ENCODE results near the gene DRD2. TPM values are rescaled to one million over a fixed set of nuclear protein-coding genes. Genes with fewer than 3 reads are reported as not detected.

Gene DRD2
- total RNA-seq, 1 donor from 2014 or later: 7.5 TPM

DNA sequence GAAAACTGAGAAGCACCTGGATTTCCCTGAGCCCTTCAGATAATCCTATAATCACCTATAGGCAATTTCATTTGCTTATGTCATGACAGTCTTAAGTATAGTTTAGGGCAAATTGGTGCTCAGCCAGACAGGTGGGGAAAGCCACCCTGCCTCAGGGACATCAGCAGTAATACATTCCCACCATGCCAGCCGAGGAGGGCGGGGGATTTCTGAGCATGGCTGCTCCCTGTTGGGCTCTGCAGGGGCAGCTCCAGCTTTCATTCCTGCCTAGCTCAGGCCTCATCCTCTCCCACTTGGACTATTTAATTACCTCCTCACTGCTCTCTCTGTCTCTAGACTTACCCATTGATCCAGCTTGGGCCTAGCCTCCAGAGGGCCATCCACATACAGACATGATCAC lies 9.0 kb upstream of the DRD2 start:
- Mint-ChIP-seq H3K4me3 (no peak overlapping the region), H3K36me3 (no peaks in the 10 kb centered on the region), H3K4me1 (no peaks in the 10 kb centered on the region), H3K27ac (no peak overlapping the region), H3K27me3 (ENCODE audit: low read depth) (peaks cover 52% of the 10 kb centered on the region), H3K9me3 (no peaks in the 10 kb centered on the region)
- TF ChIP-seq, protein P1, sequence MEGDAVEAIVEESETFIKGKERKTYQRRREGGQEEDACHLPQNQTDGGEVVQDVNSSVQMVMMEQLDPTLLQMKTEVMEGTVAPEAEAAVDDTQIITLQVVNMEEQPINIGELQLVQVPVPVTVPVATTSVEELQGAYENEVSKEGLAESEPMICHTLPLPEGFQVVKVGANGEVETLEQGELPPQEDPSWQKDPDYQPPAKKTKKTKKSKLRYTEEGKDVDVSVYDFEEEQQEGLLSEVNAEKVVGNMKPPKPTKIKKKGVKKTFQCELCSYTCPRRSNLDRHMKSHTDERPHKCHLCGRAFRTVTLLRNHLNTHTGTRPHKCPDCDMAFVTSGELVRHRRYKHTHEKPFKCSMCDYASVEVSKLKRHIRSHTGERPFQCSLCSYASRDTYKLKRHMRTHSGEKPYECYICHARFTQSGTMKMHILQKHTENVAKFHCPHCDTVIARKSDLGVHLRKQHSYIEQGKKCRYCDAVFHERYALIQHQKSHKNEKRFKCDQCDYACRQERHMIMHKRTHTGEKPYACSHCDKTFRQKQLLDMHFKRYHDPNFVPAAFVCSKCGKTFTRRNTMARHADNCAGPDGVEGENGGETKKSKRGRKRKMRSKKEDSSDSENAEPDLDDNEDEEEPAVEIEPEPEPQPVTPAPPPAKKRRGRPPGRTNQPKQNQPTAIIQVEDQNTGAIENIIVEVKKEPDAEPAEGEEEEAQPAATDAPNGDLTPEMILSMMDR (IDR thresholded peaks at IDR 0.05; ENCODE audit: unreplicated experiment): no peak
- no peak for DNase-seq (ENCODE audit: low spot score in 2 of 2, unreplicated experiment in 2 of 2)

DNA sequence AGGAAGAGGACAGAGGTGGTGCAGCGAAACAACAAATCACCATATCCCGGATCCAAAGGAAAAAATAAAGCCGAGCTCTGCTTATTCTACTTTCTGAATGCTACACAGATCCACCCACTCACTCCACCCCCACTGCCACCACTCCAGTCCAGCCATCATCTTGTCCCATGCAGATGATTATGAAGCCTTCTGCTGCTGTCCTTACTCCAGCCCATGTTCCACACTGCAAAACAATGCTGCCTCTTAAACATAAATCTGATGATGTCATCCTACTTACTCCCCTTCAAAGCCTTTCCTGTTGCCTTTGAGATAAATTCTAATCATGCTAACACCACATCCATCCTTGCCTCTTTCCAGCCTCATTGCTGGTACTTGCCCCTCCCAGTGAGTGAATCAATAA lies 6.5 kb upstream of the DRD2 start:
- Mint-ChIP-seq H3K27ac (no peak overlapping the region), H3K9me3 (no peaks in the 10 kb centered on the region), H3K4me3 (no peak overlapping the region), H3K27me3 (ENCODE audit: low read depth) (peaks cover 78% of the 10 kb centered on the region), H3K36me3 (no peaks in the 10 kb centered on the region), H3K4me1 (no peaks in the 10 kb centered on the region)
- DNase-seq (ENCODE audit: low spot score in 2 of 2, unreplicated experiment in 2 of 2): no peak
- TF ChIP-seq, protein P1 (IDR thresholded peaks at IDR 0.05; ENCODE audit: unreplicated experiment): no peak

DNA sequence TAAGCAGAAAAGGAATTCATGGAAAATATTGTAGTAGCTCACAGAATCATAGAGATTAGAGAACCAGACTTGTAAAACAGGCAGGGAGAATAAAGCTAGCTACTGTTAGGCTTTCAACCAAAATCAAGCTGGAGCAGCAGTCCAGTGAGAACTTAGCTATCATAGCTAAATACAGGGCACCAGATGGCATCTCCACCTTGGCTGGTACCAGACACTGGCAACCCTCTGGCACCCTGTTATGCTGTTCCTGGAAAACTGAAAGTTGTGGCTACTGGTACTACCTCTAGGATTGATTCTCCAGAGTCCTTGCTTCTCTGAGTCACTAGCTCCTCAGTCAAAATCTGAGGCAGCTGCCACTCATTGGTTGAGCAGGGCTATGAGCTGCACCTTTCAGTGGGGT lies 6.0 kb upstream of the DRD2 start:
- Mint-ChIP-seq H3K9me3 (no peaks in the 10 kb centered on the region), H3K36me3 (no peaks in the 10 kb centered on the region), H3K4me3 (no peak overlapping the region), H3K4me1 (no peaks in the 10 kb centered on the region), H3K27me3 (ENCODE audit: low read depth) (peaks cover 82% of the 10 kb centered on the region), H3K27ac (no peak overlapping the region)
- DNase-seq (ENCODE audit: low spot score in 2 of 2, unreplicated experiment in 2 of 2): no peak
- TF ChIP-seq, protein P1 (IDR thresholded peaks at IDR 0.05; ENCODE audit: unreplicated experiment): no peak

DNA sequence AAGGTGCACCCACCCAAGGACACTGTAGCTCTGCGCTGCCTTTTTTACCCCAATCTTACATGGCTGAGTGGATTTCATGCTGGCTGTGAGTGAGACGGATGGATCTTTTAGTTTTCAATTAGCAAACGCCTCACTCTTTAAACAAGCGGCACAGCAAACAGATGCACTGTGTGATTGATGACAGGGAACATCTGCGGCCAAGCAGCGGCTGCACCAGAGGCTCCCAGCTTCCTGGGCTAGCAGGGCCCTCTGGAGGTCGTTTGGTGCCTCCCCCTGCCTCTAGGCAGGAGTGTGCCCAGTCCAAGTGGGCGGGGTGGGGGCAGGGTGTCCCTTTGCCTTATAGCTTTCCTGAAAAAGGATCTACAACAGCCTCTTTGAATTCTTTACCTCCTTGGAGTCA lies 2.1 kb upstream of the DRD2 start:
- H3K4me3 Mint-ChIP-seq: no peak overlapping the region
- peaks cover 91% of the 10 kb centered on the region for H3K27me3 Mint-ChIP-seq (ENCODE audit: low read depth)
- H3K4me1 Mint-ChIP-seq: peaks cover 9% of the 10 kb centered on the region
- H3K36me3 Mint-ChIP-seq: no peaks in the 10 kb centered on the region
- TF ChIP-seq, protein P1 (IDR thresholded peaks at IDR 0.05; ENCODE audit: unreplicated experiment): no peak
- H3K9me3 Mint-ChIP-seq: no peaks in the 10 kb centered on the region
- no peak for DNase-seq (ENCODE audit: low spot score in 2 of 2, unreplicated experiment in 2 of 2)
- no peak overlapping the region for H3K27ac Mint-ChIP-seq

DNA sequence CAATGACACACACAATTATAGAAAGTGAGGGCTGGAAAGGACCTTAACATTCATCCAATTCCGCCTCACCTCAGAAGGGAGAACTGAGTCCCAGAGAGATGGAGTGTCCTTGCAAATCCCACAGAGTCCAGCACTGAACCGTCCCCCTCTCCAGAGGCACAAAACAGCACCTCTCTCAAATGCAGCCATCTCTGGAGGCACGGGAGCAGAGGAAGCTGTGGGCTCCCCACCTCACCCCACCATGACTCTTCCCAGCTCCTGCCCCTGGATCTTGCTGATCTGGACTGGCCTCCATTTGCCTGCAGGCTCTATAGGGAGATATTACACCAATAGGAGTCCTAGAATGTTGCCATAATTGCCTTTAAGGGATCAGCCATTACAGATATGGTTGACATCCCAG lies 1.4 kb upstream of the DRD2 start:
- Mint-ChIP-seq H3K27ac (no peak overlapping the region), H3K36me3 (no peaks in the 10 kb centered on the region), H3K27me3 (ENCODE audit: low read depth) (peaks cover 91% of the 10 kb centered on the region), H3K9me3 (no peaks in the 10 kb centered on the region), H3K4me1 (peaks cover 9% of the 10 kb centered on the region), H3K4me3 (no peak overlapping the region)
- DNase-seq (ENCODE audit: low spot score in 2 of 2, unreplicated experiment in 2 of 2): no peak
- TF ChIP-seq, protein P1 (IDR thresholded peaks at IDR 0.05; ENCODE audit: unreplicated experiment): no peak
